ENCODE measurements around the gene TBCK. TPM values are rescaled to one million over a fixed set of nuclear protein-coding genes. Genes with fewer than 3 reads are reported as not detected.

The TBCK gene
- total and polyA plus RNA-seq, 3 donors from 2014 or later: 17.7 to 67.1 (median 66.3) TPM

DNA sequence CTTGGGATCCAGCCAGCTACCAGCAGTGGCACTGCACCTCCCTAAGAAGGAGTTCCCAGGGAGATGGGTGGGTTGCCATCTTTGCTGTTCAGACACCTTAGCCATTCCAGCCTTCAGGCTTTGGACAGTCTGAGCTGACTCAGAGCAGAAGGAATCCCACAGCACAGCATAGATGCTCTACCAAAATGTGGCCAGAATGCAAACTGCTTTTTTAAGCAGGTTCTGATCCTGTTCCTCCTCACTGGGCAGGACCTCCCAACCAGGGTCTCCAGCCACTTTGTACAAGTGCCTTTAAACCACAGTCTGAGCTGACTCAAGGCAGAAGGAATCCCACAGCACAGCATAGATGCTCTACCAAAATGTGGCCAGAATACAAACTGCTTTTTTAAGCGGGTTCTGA, 211.7 kb downstream of the TBCK start:
- Histone ChIP-seq H3K27ac (no peak overlapping the region), H3K4me1 (no peaks in the 10 kb centered on the region), H3K27me3 (no peaks in the 10 kb centered on the region), H3K36me3 (ENCODE audit: low read depth, missing control alignments) (no peaks in the 10 kb centered on the region), H3K9me3 (no peaks in the 10 kb centered on the region), H3K4me3 (no peak overlapping the region)
- no peak for DNase-seq
- TF ChIP-seq, protein P1, sequence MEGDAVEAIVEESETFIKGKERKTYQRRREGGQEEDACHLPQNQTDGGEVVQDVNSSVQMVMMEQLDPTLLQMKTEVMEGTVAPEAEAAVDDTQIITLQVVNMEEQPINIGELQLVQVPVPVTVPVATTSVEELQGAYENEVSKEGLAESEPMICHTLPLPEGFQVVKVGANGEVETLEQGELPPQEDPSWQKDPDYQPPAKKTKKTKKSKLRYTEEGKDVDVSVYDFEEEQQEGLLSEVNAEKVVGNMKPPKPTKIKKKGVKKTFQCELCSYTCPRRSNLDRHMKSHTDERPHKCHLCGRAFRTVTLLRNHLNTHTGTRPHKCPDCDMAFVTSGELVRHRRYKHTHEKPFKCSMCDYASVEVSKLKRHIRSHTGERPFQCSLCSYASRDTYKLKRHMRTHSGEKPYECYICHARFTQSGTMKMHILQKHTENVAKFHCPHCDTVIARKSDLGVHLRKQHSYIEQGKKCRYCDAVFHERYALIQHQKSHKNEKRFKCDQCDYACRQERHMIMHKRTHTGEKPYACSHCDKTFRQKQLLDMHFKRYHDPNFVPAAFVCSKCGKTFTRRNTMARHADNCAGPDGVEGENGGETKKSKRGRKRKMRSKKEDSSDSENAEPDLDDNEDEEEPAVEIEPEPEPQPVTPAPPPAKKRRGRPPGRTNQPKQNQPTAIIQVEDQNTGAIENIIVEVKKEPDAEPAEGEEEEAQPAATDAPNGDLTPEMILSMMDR (IDR thresholded peaks at IDR 0.05): no peak
- no peak for TF ChIP-seq POLR2A (IDR thresholded peaks at IDR 0.05)
- WGBS, 2 donors: 81 to 100% methylated on average over 1 of the region's 1 CpG
- intact Hi-C loops (cut with DNase I; ENCODE audit: low total_unique reads): no loop called here

DNA sequence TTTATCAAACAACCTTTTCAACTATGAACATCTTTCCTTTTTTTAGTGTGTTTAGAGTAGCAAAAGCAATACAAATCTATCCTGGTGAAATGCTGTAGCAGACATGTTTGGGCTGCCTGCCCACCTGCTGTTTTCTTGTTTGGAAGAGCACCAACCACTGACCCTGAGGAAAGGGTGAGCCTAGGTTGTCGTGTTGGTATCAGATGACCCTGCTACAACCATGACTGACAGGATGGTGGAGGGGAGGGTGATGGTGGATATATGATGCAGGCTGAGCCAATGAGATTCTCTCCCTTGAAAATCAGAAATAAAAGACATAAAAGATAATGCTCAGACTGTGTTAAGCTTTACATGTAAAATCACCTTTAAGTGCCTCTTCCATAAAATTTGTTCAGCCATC, 219.6 kb downstream of the TBCK start:
- no peaks in the 10 kb centered on the region for H3K27me3 ChIP-seq
- H3K4me3 ChIP-seq: no peak overlapping the region
- 40 to 61% methylated on average over 1 of the region's 1 CpG for WGBS, 2 donors
- no peaks in the 10 kb centered on the region for H3K36me3 ChIP-seq (ENCODE audit: low read depth, missing control alignments)
- H3K9me3 ChIP-seq: no peaks in the 10 kb centered on the region
- no peak for DNase-seq
- no peaks in the 10 kb centered on the region for H3K4me1 ChIP-seq
- no peak overlapping the region for H3K27ac ChIP-seq
- intact Hi-C loops (cut with DNase I; ENCODE audit: low total_unique reads): no loop called here
- no peak for TF ChIP-seq POLR2A (IDR thresholded peaks at IDR 0.05)
- TF ChIP-seq, protein P1 (IDR thresholded peaks at IDR 0.05): no peak

DNA sequence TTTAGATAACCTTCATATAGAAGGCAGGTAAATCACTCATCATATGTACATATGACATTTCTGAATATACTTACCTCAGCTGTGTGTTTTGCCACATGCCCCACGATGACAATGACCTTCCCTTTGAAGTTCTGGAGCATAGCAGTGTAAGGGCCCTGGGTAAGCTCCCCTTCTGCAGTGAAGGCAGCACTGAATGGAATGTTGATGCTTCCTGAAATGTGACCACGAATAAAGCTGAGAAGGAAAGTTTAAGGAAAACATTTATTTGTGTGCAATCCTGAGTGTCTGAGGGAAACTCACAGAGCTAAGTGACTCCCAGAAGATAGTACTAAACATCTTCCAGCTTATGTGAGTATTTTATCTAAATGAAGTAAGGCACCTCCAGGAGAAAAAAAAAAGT, 220.6 kb downstream of the TBCK start:
- 60 to 66% methylated on average over 2 of the region's 2 CpGs for WGBS, 2 donors
- intact Hi-C loops (cut with DNase I; ENCODE audit: low total_unique reads): no loop called here

DNA sequence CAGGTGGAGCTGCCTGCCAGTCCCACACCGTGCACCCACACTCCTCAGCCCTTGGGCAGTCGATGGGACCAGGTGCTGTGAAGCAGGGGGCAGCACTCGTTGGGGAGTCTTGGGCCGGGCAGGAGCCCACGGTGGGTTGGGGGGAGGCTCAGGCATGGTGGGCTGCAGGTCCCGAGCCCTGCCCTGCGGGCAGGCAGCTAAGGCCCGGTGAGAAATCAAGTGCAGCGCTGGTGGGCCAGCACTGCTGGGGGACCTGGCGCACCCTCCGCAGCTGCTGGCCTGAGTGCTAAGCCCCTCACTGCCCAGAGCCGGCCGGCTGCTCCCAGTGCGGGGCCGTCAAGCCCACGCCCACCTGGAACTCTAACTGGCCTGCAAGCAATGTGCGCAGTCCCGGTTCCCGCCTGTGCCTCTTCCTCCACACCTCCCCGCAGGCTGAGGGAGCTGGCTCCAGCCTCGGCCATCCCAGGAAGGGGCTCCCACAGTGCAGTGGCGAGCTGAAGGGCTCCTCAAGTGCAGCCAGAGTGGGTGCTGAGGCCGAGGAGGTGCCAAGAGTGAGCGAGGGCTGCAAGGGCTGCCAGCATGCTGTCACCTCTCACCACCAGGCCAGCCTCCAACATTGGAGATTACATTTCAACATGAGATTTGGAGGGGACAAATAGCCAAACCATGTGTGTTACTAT, 223.5 kb downstream of the TBCK start:
- no peaks in the 10 kb centered on the region for H3K4me1 ChIP-seq
- H3K27me3 ChIP-seq: no peaks in the 10 kb centered on the region
- no peak overlapping the region for H3K27ac ChIP-seq
- no peak for DNase-seq
- TF ChIP-seq, protein P1 (IDR thresholded peaks at IDR 0.05): no peak
- no peak for TF ChIP-seq POLR2A (IDR thresholded peaks at IDR 0.05)
- 90% methylated on average over 2 to 24 of the region's 24 CpGs for WGBS, 2 donors
- H3K36me3 ChIP-seq (ENCODE audit: low read depth, missing control alignments): no peaks in the 10 kb centered on the region
- H3K9me3 ChIP-seq: no peaks in the 10 kb centered on the region
- intact Hi-C loops (cut with DNase I; ENCODE audit: low total_unique reads): no loop called here
- no peak overlapping the region for H3K4me3 ChIP-seq

More for the DNA sequence above, 220.6 kb downstream of the TBCK start:
- Histone ChIP-seq H3K27ac (no peak overlapping the region), H3K9me3 (no peaks in the 10 kb centered on the region), H3K4me3 (no peak overlapping the region), H3K27me3 (no peaks in the 10 kb centered on the region), H3K4me1 (no peaks in the 10 kb centered on the region), H3K36me3 (ENCODE audit: low read depth, missing control alignments) (no peaks in the 10 kb centered on the region)
- no peak for DNase-seq
- TF ChIP-seq POLR2A (IDR thresholded peaks at IDR 0.05): no peak
- TF ChIP-seq, protein P1 (IDR thresholded peaks at IDR 0.05): no peak

DNA sequence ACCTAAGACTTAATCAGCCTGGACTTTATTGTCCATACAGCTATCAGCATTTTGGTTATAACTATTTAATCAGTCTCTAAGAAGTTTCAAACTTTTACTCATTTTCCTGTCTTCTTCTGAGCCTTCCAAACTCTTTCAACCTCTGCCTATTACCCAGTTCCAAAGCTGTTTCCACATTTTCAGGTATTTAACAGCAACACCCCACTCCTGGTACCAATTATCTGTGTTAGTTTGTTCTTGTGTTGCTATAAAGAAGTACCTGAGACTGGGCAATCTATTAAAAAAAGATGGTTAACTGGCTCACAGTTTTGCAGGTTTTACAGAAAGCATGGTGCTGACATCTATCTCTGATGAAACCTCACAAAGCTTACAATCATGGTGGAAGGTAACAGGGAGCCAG, 225.2 kb downstream of the TBCK start:
- DNase-seq: no peak
- H3K27me3 ChIP-seq: no peaks in the 10 kb centered on the region
- no peak overlapping the region for H3K4me3 ChIP-seq
- intact Hi-C loops (cut with DNase I; ENCODE audit: low total_unique reads): no loop called here
- no peaks in the 10 kb centered on the region for H3K36me3 ChIP-seq (ENCODE audit: low read depth, missing control alignments)
- no peak for TF ChIP-seq POLR2A (IDR thresholded peaks at IDR 0.05)
- TF ChIP-seq, protein P1 (IDR thresholded peaks at IDR 0.05): no peak
- H3K4me1 ChIP-seq: no peaks in the 10 kb centered on the region
- H3K27ac ChIP-seq: no peak overlapping the region
- H3K9me3 ChIP-seq: no peaks in the 10 kb centered on the region
